Measurements from ENCODE around the gene CFAP20DC. TPM values are rescaled to one million over a fixed set of nuclear protein-coding genes. Genes with fewer than 3 reads are reported as not detected.
A peak's percentile ranks its signal among the peaks of the same experiment; 100 is the strongest.

CFAP20DC gene
- total RNA-seq, 1 experiment from 2014 or later: 2.9 TPM

- no peaks in the 10 kb centered on the region for H3K36me3 ChIP-seq (ENCODE audit: control insufficient read depth in 1 of 2, insufficient read depth in 2 of 2, low read length in 2 of 2)
- no TSS peak for BruUV-seq (replicated peaks)
Measured at GRCh38 chr3:58783845-58784244, 266.0 kb downstream of the CFAP20DC start.

More at GRCh38 chr3:58783845-58784244, 266.0 kb downstream of the CFAP20DC start:
- H3K27ac ChIP-seq (ENCODE audit: low read depth, low read length): no peak overlapping the region
- ChIA-PET CTCF (no interaction called here), POLR2A (no interaction called here), RAD21 (ENCODE audit: low non-redundant PET in 1 of 2, low total read pairs in 2 of 2, uncharacterized antibody in 2 of 2, unreplicated experiment in 2 of 2) (no interaction called here)
- ATAC-seq (peak; percentile 61), DNase-seq (ENCODE audit: low read depth, low spot score) (no peak)
- no peak overlapping the region for H3K9ac ChIP-seq (ENCODE audit: low read length)
- intact Hi-C loops (cut with micrococcal nuclease): no loop called here
- no peaks in the 10 kb centered on the region for H3K9me2 ChIP-seq (ENCODE audit: insufficient read depth)
- H3K27me3 ChIP-seq (ENCODE audit: insufficient read depth, low read length): no peaks in the 10 kb centered on the region
- TF ChIP-seq POLR2A (IDR thresholded peaks at IDR 0.05; ENCODE audit: borderline replicate concordance, extremely low read depth, insufficient read depth, insufficient read length): no peak
- no peak for TF ChIP-seq SRF (IDR thresholded peaks at IDR 0.05; ENCODE audit: low read depth)
- no peak for TF ChIP-seq EGR1 (IDR thresholded peaks at IDR 0.05; ENCODE audit: low read depth)
- TF ChIP-seq SP1 (IDR thresholded peaks at IDR 0.05; ENCODE audit: low read depth): no peak
- TF ChIP-seq ZBTB33 (IDR thresholded peaks at IDR 0.05; ENCODE audit: extremely low read depth, insufficient replicate concordance, low read length): no peak
- peak; percentile 10; the same call in 1 of the 2 replicates for TF ChIP-seq RAD21 (IDR thresholded peaks at IDR 0.05; ENCODE audit: low read depth)
- no peak for TF ChIP-seq TCF7L2 (IDR thresholded peaks at IDR 0.05; ENCODE audit: borderline replicate concordance, extremely low read depth, insufficient read depth, insufficient read length)
- TF ChIP-seq ATF3 (IDR thresholded peaks at IDR 0.05): no peak
- no peak for TF ChIP-seq POLR2AphosphoS5 (IDR thresholded peaks at IDR 0.05; ENCODE audit: low read depth, low read length)
- peak in 2 of 3 experiments; percentile 13 to 37; a peak in 3 of 6 replicates for TF ChIP-seq CTCF (IDR thresholded peaks at IDR 0.05 in 2 of 3, conservative IDR thresholded peaks at IDR 0.05 in 1 of 3; ENCODE audit: borderline replicate concordance in 1 of 3, insufficient read depth in 1 of 3, low read depth in 2 of 3, low read length in 2 of 3)
- TF ChIP-seq JUND (IDR thresholded peaks at IDR 0.05): no peak
- no peak for TF ChIP-seq ELF1 (IDR thresholded peaks at IDR 0.05; ENCODE audit: borderline replicate concordance, low read depth)
- no peak for TF ChIP-seq CEBPB (IDR thresholded peaks at IDR 0.05; ENCODE audit: low read depth)
- H3K9me3 ChIP-seq (ENCODE audit: control insufficient read depth in 1 of 2, insufficient read depth in 1 of 2, low read depth in 1 of 2, low read length in 2 of 2): peaks cover 0 to 13% of the 10 kb centered on the region in 2 experiments; a peak in 1 of 4 replicates
- no peaks in the 10 kb centered on the region for H4K20me1 ChIP-seq (ENCODE audit: insufficient read depth)
- H2AFZ ChIP-seq (ENCODE audit: low read depth, low read length, poor library complexity, severe bottlenecking): no peak overlapping the region
- H3K4me2 ChIP-seq (ENCODE audit: low read length): no peak overlapping the region
- H3K4me3 ChIP-seq (replicated peaks in 1 of 2; ENCODE audit: low read depth in 1 of 2, low read length in 2 of 2): no peak overlapping the region
- H3K79me2 ChIP-seq (ENCODE audit: insufficient read depth, low read length): no peaks in the 10 kb centered on the region
- no peaks in the 10 kb centered on the region for H3K4me1 ChIP-seq (ENCODE audit: control insufficient read depth in 1 of 2, insufficient read depth in 2 of 2, low read length in 2 of 2)

Measured in HCT116 (cell line).